ENCODE measurements around the gene STXBP1. TPM values are rescaled to one million over a fixed set of nuclear protein-coding genes. Genes with fewer than 3 reads are reported as not detected.

STXBP1 gene
- total and polyA plus RNA-seq, 2 of the 13 experiments (the other 11 are each of a cell fraction or from before 2014, with no cell fraction given) = 2.9 TPM

- intact Hi-C loops (cut with micrococcal nuclease; ENCODE audit: unreplicated experiment) (no loop called here), in situ Hi-C loops (cut with HindIII; ENCODE audit: extremely low pct_ligation_motif_present, low pct_unique_long_range_greater_than_20kb) (no loop called here)
- H3K27me3 ChIP-seq (ENCODE audit: control insufficient read depth in 1 of 2, insufficient read depth in 2 of 2, low read length in 2 of 2) = no peaks in the 10 kb centered on the region
- CTCF ChIA-PET (ENCODE audit: low intra/inter-chr PET ratio, low total read pairs) = no interaction called here
- H3K9ac ChIP-seq (ENCODE audit: insufficient read depth, low read depth, low read length) = no peak overlapping the region
- H3K4me2 ChIP-seq (ENCODE audit: low read depth, low read length) = no peak overlapping the region
- no peaks in the 10 kb centered on the region for H4K20me1 ChIP-seq (ENCODE audit: insufficient read depth, low read length)
- no peaks in the 10 kb centered on the region for H3K79me2 ChIP-seq (ENCODE audit: insufficient read depth, low read length)
- no peak overlapping the region for H3K4me3 ChIP-seq (replicated peaks in 1 of 3; ENCODE audit: insufficient read depth in 1 of 3, low read depth in 2 of 3, low read length in 3 of 3)
- ATAC-seq (no peak), FAIRE-seq (no peak), DNase-seq (ENCODE audit: low spot score) (no peak)
- no peaks in the 10 kb centered on the region for H3K36me3 ChIP-seq (replicated peaks in 1 of 2; ENCODE audit: control insufficient read depth in 1 of 2, insufficient read depth in 2 of 2, low read length in 2 of 2)
- POLR2A ChIA-PET = no interaction called here
- TF ChIP-seq ZNF629 (CRISPR knock-in tag; conservative IDR thresholded peaks at IDR 0.05) (no peak), GFI1 (CRISPR knock-in tag; IDR thresholded peaks at IDR 0.05; ENCODE audit: borderline replicate concordance) (no peak), DBP (CRISPR knock-in tag; IDR thresholded peaks at IDR 0.05; ENCODE audit: not compliant biosample characterization) (no peak), EZH2 (conservative IDR thresholded peaks at IDR 0.05; ENCODE audit: low read depth, low read length) (no peak), RAD21 (CRISPR knock-in tag; IDR thresholded peaks at IDR 0.05) (no peak), SP5 (CRISPR knock-in tag; IDR thresholded peaks at IDR 0.05; ENCODE audit: borderline replicate concordance, low read depth) (peak; percentile 35; the same call in 1 of the 2 replicates), ZNF784 (CRISPR knock-in tag; IDR thresholded peaks at IDR 0.05; ENCODE audit: borderline replicate concordance) (no peak), ETV5 (CRISPR knock-in tag; IDR thresholded peaks at IDR 0.05; ENCODE audit: borderline replicate concordance) (peak; percentile 30; the same call in 1 of the 2 replicates), KLF9 (CRISPR knock-in tag; IDR thresholded peaks at IDR 0.05; ENCODE audit: low read depth) (no peak), ZIK1 (CRISPR knock-in tag; IDR thresholded peaks at IDR 0.05; ENCODE audit: borderline replicate concordance, low read depth) (no peak), SOX5 (CRISPR knock-in tag; IDR thresholded peaks at IDR 0.05; ENCODE audit: borderline replicate concordance) (peak; percentile 23; the same call in 1 of the 2 replicates), ZNF710 (CRISPR knock-in tag; IDR thresholded peaks at IDR 0.05; ENCODE audit: borderline replicate concordance) (no peak), HOXA7 (CRISPR knock-in tag; IDR thresholded peaks at IDR 0.05) (no peak), PAWR (CRISPR knock-in tag; IDR thresholded peaks at IDR 0.05; ENCODE audit: borderline replicate concordance) (no peak), HCFC1 (IDR thresholded peaks at IDR 0.05; ENCODE audit: low read depth, low read length) (no peak), ELF3 (CRISPR knock-in tag; IDR thresholded peaks at IDR 0.05) (0 out of 2 replicates have a peak, but pooled peaks have one; percentile 8), FOXP1 (IDR thresholded peaks at IDR 0.05) (no peak), FOXP1 (CRISPR knock-in tag; IDR thresholded peaks at IDR 0.05) (no peak)
- H3K27ac ChIP-seq (ENCODE audit: extremely low read length, insufficient read depth, low read length) = no peak overlapping the region
- no TSS peak for BruUV-seq (replicated peaks)
- WGBS (ENCODE audit: low lambda C conversion rate) = 27% methylated on average over 7 of the region's 7 CpGs
- H3K4me1 ChIP-seq (ENCODE audit: insufficient read depth, low read length) = peaks cover 22% of the 10 kb centered on the region
- no peak overlapping the region for H2AFZ ChIP-seq (ENCODE audit: low read length)
- no peaks in the 10 kb centered on the region for H3K9me3 ChIP-seq (ENCODE audit: low read length)
Measured at GRCh38 chr9:127634021-127634420, 21.9 kb downstream of the STXBP1 start.

Data from HepG2 (cell line).